HEK293T (cell line): ENCODE results near the gene DDX23.

Experiments
- CTCF ChIA-PET: fragments of 350-600 bp; formaldehyde crosslinking; extraction: SDS; loops from one replicate; lab custom pipeline; 2021; ENCODE audit warnings: antibody characterized with exemption, inconsistent platforms; lab: Yijun Ruan, JAX
- POLR2A ChIA-PET: fragments of 350-600 bp; formaldehyde crosslinking; extraction: SDS; loops from one replicate; lab custom pipeline; 2020; ENCODE audit warnings: antibody characterized with exemption, inconsistent platforms; lab: Yijun Ruan, JAX
- DNase-seq: peaks from one replicate; pipeline ENCODE4 v3.0.0; 2012; ENCODE audit warnings: mixed read lengths; ENCODE audit errors: extremely low spot score
- ARNT ChIP-seq: fragments of 450-650 bp; IDR thresholded peaks from 2 replicates; pipeline ENCODE4 v1.6.1; 2017; ENCODE audit warnings: mild to moderate bottlenecking
- BHLHE40 ChIP-seq: fragments of 450-650 bp; IDR thresholded peaks from 2 replicates; pipeline ENCODE4 v1.6.1; 2016; ENCODE audit warnings: mild to moderate bottlenecking, moderate library complexity, borderline replicate concordance
- CTBP1 ChIP-seq: fragments of 450-650 bp; IDR thresholded peaks from 2 replicates; pipeline ENCODE4 v1.6.1; 2016; ENCODE audit warnings: borderline replicate concordance
- ELF4 ChIP-seq: fragments of 450-650 bp; IDR thresholded peaks from 2 replicates; pipeline ENCODE4 v1.6.1; 2017; ENCODE audit warnings: antibody characterized with exemption
- FOXA1 ChIP-seq: fragments of 450-650 bp; IDR thresholded peaks from 2 replicates; pipeline ENCODE4 v1.6.1; 2016; ENCODE audit warnings: mild to moderate bottlenecking
- FOXK2 ChIP-seq: fragments of 450-650 bp; IDR thresholded peaks from 2 replicates; pipeline ENCODE4 v1.6.1; 2016; ENCODE audit warnings: mild to moderate bottlenecking
- FOXM1 ChIP-seq: fragments of 450-650 bp; IDR thresholded peaks from 2 replicates; pipeline ENCODE4 v1.6.1; 2017; ENCODE audit warnings: mild to moderate bottlenecking, borderline replicate concordance
- HDGF ChIP-seq: fragments of 450-650 bp; IDR thresholded peaks from 2 replicates; pipeline ENCODE4 v1.6.1; 2017; ENCODE audit warnings: antibody characterized with exemption, borderline replicate concordance
- L3MBTL2 ChIP-seq: fragments of 450-650 bp; conservative IDR thresholded peaks from 2 replicates; pipeline ENCODE4 v1.6.1; 2016; ENCODE audit warnings: mild to moderate bottlenecking
- LEF1 ChIP-seq: fragments of 450-650 bp; IDR thresholded peaks from 2 replicates; pipeline ENCODE4 v1.6.1; 2017; ENCODE audit warnings: mild to moderate bottlenecking, borderline replicate concordance
- NFRKB ChIP-seq: fragments of 450-650 bp; IDR thresholded peaks from 2 replicates; pipeline ENCODE4 v1.6.1; 2016; ENCODE audit warnings: mild to moderate bottlenecking, moderate library complexity
- SP1 ChIP-seq: fragments of 450-650 bp; IDR thresholded peaks from 2 replicates; pipeline ENCODE4 v1.6.1; 2017
- SUZ12 ChIP-seq: fragments of 450-650 bp; IDR thresholded peaks from 2 replicates; pipeline ENCODE4 v1.6.1; 2016; ENCODE audit warnings: mild to moderate bottlenecking
- TARDBP ChIP-seq: fragments of 450-650 bp; IDR thresholded peaks from 2 replicates; pipeline ENCODE4 v1.6.1; 2016
- ZNF384 ChIP-seq: fragments of 450-650 bp; IDR thresholded peaks from 2 replicates; pipeline ENCODE4 v1.6.1; 2016
- TF ChIP-seq, protein P1 (sequence below): fragments of 450-650 bp; IDR thresholded peaks from 2 replicates; pipeline ENCODE4 v1.6.1; 2016

DDX23 gene

GRCh38 chr12:48883305-48884161 lies 31.6 kb upstream of the DDX23 start:
- TF ChIP-seq FOXA1 (no peak), L3MBTL2 (no peak), ARNT (no peak), ZNF384 (no peak), LEF1 (no peak), FOXK2 (no peak), CTBP1 (no peak), BHLHE40 (no peak), ELF4 (no peak), HDGF (no peak)
- DNase-seq: no peak
- ChIA-PET CTCF (interaction anchor here (0.6 to 1.0 kb wide), 4 partner anchors 7 to 105 kb away, joined by 3 to 6 read pairs (median 3); no protein-coding TSS in a partner anchor), POLR2A (interaction anchor here (1.0 to 3.9 kb wide), 6 partner anchors 10 to 68 kb away, joined by 3 to 25 read pairs (median 3); partner anchors contain the start of genes DDX23 and RND1)

DNA sequence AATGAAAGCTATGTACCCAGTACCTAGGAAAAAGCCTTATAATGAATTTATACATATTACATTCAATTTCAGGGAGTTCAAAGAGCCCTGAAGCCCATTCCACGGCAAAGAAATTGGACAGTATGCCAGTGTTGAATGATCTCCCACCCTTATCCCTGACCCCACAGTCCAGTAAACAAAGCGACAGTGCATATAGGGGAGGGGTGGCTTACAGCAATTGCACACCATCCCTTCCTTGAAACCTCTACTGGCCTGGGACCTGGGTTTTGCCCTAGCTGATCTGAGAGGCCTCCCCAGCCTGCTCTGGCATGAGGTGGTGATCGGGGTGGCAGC lies 31.0 kb upstream of the DDX23 start:
- TF ChIP-seq TARDBP: no peak
- no peak for TF ChIP-seq FOXA1
- no peak for TF ChIP-seq BHLHE40
- no peak for TF ChIP-seq LEF1
- TF ChIP-seq NFRKB: no peak
- no peak for TF ChIP-seq ELF4
- no peak for TF ChIP-seq CTBP1
- TF ChIP-seq, protein P1, sequence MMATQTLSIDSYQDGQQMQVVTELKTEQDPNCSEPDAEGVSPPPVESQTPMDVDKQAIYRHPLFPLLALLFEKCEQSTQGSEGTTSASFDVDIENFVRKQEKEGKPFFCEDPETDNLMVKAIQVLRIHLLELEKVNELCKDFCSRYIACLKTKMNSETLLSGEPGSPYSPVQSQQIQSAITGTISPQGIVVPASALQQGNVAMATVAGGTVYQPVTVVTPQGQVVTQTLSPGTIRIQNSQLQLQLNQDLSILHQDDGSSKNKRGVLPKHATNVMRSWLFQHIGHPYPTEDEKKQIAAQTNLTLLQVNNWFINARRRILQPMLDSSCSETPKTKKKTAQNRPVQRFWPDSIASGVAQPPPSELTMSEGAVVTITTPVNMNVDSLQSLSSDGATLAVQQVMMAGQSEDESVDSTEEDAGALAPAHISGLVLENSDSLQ: no peak
- TF ChIP-seq FOXM1: no peak
- no peak for TF ChIP-seq ARNT
- TF ChIP-seq FOXK2: no peak
- TF ChIP-seq HDGF: no peak
- TF ChIP-seq L3MBTL2: no peak
- TF ChIP-seq SUZ12: no peak
- no peak for TF ChIP-seq SP1
- TF ChIP-seq ZNF384: no peak
- CTCF ChIA-PET: interaction anchor here (0.6 to 0.9 kb wide), 3 partner anchors 8 to 261 kb away, joined by 3 read pairs; no protein-coding TSS in a partner anchor
- POLR2A ChIA-PET: interaction anchor here (1.0 to 3.9 kb wide), 5 partner anchors 10 to 68 kb away, joined by 3 to 25 read pairs (median 3); partner anchors contain the start of gene RND1
- DNase-seq: no peak

DNA sequence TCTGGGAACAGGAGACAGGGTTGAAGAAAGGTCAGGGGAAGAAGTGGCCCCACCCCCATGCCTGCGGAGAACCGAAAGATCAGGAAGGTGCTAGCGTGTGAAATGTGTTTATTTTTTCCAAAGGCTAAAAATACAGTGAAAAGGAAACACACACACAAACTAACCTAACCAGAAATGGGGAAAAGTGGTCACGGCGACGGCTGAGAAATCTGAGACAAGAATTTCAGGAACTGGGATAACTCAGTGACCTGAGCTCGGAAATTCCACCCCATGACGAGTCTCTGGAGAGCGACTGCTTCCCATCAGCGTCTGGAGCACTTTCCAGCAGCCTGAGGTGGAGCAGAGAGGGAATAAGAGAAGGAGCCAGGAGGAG lies 30.3 kb upstream of the DDX23 start:
- ChIA-PET CTCF (interaction anchor here (0.6 to 0.9 kb wide), 3 partner anchors 9 to 262 kb away, joined by 3 read pairs; no protein-coding TSS in a partner anchor), POLR2A (interaction anchor here (1.0 to 3.9 kb wide), 4 partner anchors 9 to 31 kb away, joined by 3 to 25 read pairs (median 3); partner anchors contain the start of gene RND1)
- DNase-seq: no peak

DNA sequence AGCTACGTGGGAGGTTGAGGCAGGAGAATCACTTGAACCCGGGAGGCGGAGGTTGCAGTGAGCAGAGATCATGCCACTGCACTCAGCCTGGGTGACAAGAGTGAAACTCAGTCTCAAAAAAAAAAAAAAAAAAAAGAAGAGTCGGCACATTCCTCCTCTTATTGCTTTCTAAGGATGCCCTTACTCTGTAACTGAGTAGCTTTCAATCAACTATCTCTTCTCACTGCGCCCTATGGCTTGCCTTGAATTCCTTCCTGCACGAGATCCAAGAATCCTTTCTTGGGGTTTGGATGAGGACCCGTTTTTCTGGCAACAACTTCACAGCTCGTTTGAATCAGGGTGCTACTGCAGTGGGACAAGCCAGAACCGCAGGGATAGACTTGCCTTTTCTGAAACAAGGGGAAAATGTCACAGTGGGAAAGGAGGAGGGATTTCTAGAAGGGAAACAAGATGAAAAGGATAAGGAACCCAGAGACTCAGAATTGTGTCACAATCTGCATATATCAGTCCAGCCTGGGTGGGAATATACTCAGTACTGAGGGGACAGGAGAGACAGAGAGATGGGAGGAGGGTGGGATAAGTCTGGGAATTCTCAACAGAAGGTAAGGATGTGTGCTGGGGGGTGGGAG lies 29.8 kb upstream of the DDX23 start:
- CTCF ChIA-PET: interaction anchor here (0.6 kb wide), 1 partner anchor 29 kb away, joined by 3 read pairs; no protein-coding TSS in a partner anchor
- POLR2A ChIA-PET: interaction anchor here (1.0 to 3.9 kb wide), 3 partner anchors 16 to 30 kb away, joined by 3 to 25 read pairs (median 5); partner anchors contain the start of gene RND1
- no peak for TF ChIP-seq FOXA1
- peak; percentile 56; the same call in 1 of the 2 replicates for TF ChIP-seq ZNF384
- TF ChIP-seq BHLHE40: no peak
- no peak for DNase-seq

More for the DNA sequence above, 30.3 kb upstream of the DDX23 start:
- TF ChIP-seq ARNT: no peak
- TF ChIP-seq BHLHE40: no peak
- TF ChIP-seq CTBP1: no peak
- TF ChIP-seq, protein P1: no peak
- no peak for TF ChIP-seq SUZ12
- TF ChIP-seq L3MBTL2: no peak
- no peak for TF ChIP-seq FOXA1
- TF ChIP-seq LEF1: no peak
- no peak for TF ChIP-seq FOXM1
- TF ChIP-seq HDGF: no peak
- TF ChIP-seq ZNF384: no peak
- TF ChIP-seq SP1: no peak
- TF ChIP-seq ELF4: no peak
- TF ChIP-seq TARDBP: no peak
- no peak for TF ChIP-seq NFRKB
- no peak for TF ChIP-seq FOXK2

GRCh38 chr12:48880647-48881046 lies 28.7 kb upstream of the DDX23 start:
- TF ChIP-seq LEF1 (no peak), HDGF (no peak), FOXA1 (no peak), SUZ12 (no peak), FOXM1 (no peak)
- CTCF ChIA-PET: interaction anchor here (0.7 to 1.0 kb wide), 2 partner anchors 10 to 57 kb away, joined by 3 to 4 read pairs; no protein-coding TSS in a partner anchor
- no peak for DNase-seq
- POLR2A ChIA-PET: interaction anchor here (1.0 to 3.9 kb wide), 2 partner anchors 15 to 28 kb away, joined by 5 to 25 read pairs; partner anchors contain the start of gene RND1

DNA sequence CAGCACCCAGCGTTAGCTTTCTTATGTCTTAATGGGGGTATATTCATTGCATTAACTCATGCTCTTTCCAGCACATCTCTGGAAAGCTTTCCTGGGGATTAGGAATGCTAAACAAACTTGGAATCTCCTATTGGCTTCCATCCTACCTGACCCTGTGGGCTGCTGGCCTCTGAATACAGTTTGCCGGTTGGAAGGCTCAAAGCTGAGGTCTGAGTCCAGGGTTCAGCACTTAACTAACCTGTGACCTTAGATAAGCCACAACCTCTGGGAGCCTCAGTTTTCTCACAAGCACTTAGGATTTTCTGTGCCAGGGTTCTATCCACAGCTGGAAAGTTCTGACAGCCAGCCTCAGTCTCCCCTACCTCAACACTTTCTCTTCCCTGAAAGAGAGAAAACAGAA lies 26.6 kb upstream of the DDX23 start:
- POLR2A ChIA-PET: interaction anchor here (1.5 kb wide), 1 partner anchor 13 kb away, joined by 8 read pairs; the partner anchor contains the start of gene RND1
- CTCF ChIA-PET: interaction anchor here (1.1 kb wide), 1 partner anchor 12 kb away, joined by 3 read pairs; no protein-coding TSS in a partner anchor
- no peak for DNase-seq
- TF ChIP-seq L3MBTL2: no peak
- no peak for TF ChIP-seq TARDBP
- TF ChIP-seq ARNT: no peak
- TF ChIP-seq ZNF384: no peak
- no peak for TF ChIP-seq FOXA1
- TF ChIP-seq CTBP1: no peak
- TF ChIP-seq FOXK2: no peak
- TF ChIP-seq FOXM1: no peak
- TF ChIP-seq SP1: no peak
- no peak for TF ChIP-seq SUZ12
- no peak for TF ChIP-seq ELF4
- no peak for TF ChIP-seq BHLHE40
- no peak for TF ChIP-seq LEF1
- no peak for TF ChIP-seq HDGF
- TF ChIP-seq NFRKB: no peak
